Tibial nerve (tissue), 4 donors: ENCODE measurements around the gene MIA2.

Source experiments
- EP300 ChIP-seq, 2 donors: sonication (generic); formaldehyde crosslinking; IDR thresholded peaks; one replicate each; pipeline ENCODE4 v1.6.1; 2017; ENCODE audit warnings: antibody characterized with exemption in 2 of 2, mild to moderate bottlenecking in 1 of 2
- TF ChIP-seq, protein P1 (sequence below), 5 experiments: fragments of 200-600 bp in 3 of 5; fragments of 450-650 bp in 2 of 5; sonication (generic) in 3 of 5; IDR thresholded peaks; one replicate each; pipeline ENCODE4 v1.5.1; 2016 to 2019; ENCODE audit warnings: antibody characterized with exemption in 5 of 5, mild to moderate bottlenecking in 3 of 5, moderate library complexity in 2 of 5

DNA sequence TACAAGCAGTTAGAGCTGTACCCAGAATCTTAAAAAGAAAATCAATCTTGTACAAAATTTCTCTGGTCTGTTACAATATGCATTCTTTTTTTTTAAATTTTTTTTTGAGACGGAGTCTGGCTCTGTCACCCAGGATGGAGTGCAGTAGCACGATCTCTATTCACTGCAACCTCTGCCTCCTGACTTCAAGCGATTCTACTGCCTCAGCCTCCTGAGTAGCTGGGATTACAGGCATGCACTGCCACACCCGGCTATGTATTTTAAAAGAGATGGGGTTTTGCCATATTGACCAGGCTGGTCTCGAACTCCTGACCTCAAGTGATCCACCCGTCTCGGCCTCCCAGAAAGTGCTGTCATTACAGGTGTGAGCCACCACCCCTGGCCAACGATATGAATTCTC is 194.4 kb downstream of the MIA2 start:
- TF ChIP-seq, protein P1, sequence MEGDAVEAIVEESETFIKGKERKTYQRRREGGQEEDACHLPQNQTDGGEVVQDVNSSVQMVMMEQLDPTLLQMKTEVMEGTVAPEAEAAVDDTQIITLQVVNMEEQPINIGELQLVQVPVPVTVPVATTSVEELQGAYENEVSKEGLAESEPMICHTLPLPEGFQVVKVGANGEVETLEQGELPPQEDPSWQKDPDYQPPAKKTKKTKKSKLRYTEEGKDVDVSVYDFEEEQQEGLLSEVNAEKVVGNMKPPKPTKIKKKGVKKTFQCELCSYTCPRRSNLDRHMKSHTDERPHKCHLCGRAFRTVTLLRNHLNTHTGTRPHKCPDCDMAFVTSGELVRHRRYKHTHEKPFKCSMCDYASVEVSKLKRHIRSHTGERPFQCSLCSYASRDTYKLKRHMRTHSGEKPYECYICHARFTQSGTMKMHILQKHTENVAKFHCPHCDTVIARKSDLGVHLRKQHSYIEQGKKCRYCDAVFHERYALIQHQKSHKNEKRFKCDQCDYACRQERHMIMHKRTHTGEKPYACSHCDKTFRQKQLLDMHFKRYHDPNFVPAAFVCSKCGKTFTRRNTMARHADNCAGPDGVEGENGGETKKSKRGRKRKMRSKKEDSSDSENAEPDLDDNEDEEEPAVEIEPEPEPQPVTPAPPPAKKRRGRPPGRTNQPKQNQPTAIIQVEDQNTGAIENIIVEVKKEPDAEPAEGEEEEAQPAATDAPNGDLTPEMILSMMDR (IDR thresholded peaks at IDR 0.05), result no peak
- no peak for TF ChIP-seq EP300 (IDR thresholded peaks at IDR 0.05)
